GM12878 (cell line): ENCODE results near the gene TMC8. TPM values are rescaled to one million over a fixed set of nuclear protein-coding genes. Genes with fewer than 3 reads are reported as not detected.

Experiments
- ATAC-seq: fragments of 200-7000 bp; cut with Tn5 transposase; 3 replicates; pipeline ENCODE4 v1.9.1; 2020; ENCODE audit warnings: mild to moderate bottlenecking, moderate library complexity
- BruUV-seq: library from RNA; stranded (reverse); fragments of 400-500 nt; replicated peaks from 2 replicates; lab custom pipeline; 2021; lab: Mats Ljungman, UMichigan
- CTCF ChIA-PET: fragments of 300-600 bp; sonication (Branson Sonifier 250); formaldehyde crosslinking; extraction: SDS; loops from one replicate; lab custom pipeline; 2021; ENCODE audit warnings: inconsistent platforms; lab: Yijun Ruan, JAX
- POLR2A ChIA-PET: fragments of 350-600 bp; formaldehyde crosslinking; extraction: SDS; loops from one replicate; lab custom pipeline; 2021; ENCODE audit warnings: inconsistent platforms; lab: Charles Lee
- RAD21 ChIA-PET: fragments of 300-600 bp; sonication (Branson Sonifier 250); formaldehyde crosslinking; loops from one replicate; lab custom pipeline; 2023; ENCODE audit warnings: antibody characterized with exemption; ENCODE audit not compliant: unreplicated experiment; lab: Charles Lee
- SMC1A ChIA-PET: fragments of 300-600 bp; sonication (Branson Sonifier 250); formaldehyde crosslinking; loops from one replicate; lab custom pipeline; 2023; ENCODE audit not compliant: unreplicated experiment, uncharacterized antibody; lab: Charles Lee
- DNase-seq: peaks from one replicate; pipeline ENCODE4 v3.0.0-alpha.2; 2011; ENCODE audit warnings: low read depth, low spot score
- FAIRE-seq: peaks from 3 replicates; lab custom pipeline; 2011; peaks lifted over from hg19 to GRCh38; lab: Jason Lieb, UNC
- H2AFZ ChIP-seq: 2 replicates; pipeline ENCODE4 v1.6.0; 2011; ENCODE audit warnings: low read depth, low read length, control low read depth; ENCODE audit not compliant: control insufficient read depth
- H3K27ac ChIP-seq: 2 replicates; pipeline ENCODE4 v1.5.1; 2011; ENCODE audit warnings: control low read depth; ENCODE audit not compliant: control insufficient read depth, insufficient read depth
- H3K27me3 ChIP-seq, 2 experiments: replicated peaks in 1 of 2; 2 replicates each; pipeline versions ENCODE4 v1.6.0 to v1.6.1; 2011; ENCODE audit warnings: low read length in 1 of 2; ENCODE audit not compliant: control insufficient read depth in 2 of 2, insufficient read depth in 2 of 2
- H3K36me3 ChIP-seq, 2 experiments: 2 replicates each; pipeline ENCODE4 v1.5.1; 2011; ENCODE audit warnings: low read length in 1 of 2; ENCODE audit not compliant: control insufficient read depth in 2 of 2, insufficient read depth in 2 of 2
- H3K4me1 ChIP-seq: 2 replicates; pipeline ENCODE4 v1.6.1; 2011; ENCODE audit warnings: mild to moderate bottlenecking, low read length, moderate library complexity, mixed read lengths; ENCODE audit not compliant: control insufficient read depth, insufficient read depth
- H3K4me2 ChIP-seq: 2 replicates; pipeline ENCODE4 v1.6.0; 2011; ENCODE audit warnings: control low read depth; ENCODE audit not compliant: control insufficient read depth, insufficient read depth
- H3K4me3 ChIP-seq: fragments of 200-600 bp; sonication (generic); 2 replicates; pipeline ENCODE4 v1.5.1; 2016
- H3K79me2 ChIP-seq: 2 replicates; pipeline ENCODE4 v1.6.0; 2011; ENCODE audit warnings: low read length; ENCODE audit not compliant: control insufficient read depth, insufficient read depth
- H3K9ac ChIP-seq: 2 replicates; pipeline ENCODE4 v1.8.0; 2011; ENCODE audit warnings: low read length, control low read depth, mixed read lengths; ENCODE audit not compliant: control insufficient read depth, insufficient read depth
- H3K9me3 ChIP-seq: replicated peaks from 3 replicates; pipeline ENCODE4 v1.5.1; 2011; ENCODE audit warnings: mild to moderate bottlenecking, low read length; ENCODE audit not compliant: control insufficient read depth, insufficient read depth
- H4K20me1 ChIP-seq: 2 replicates; pipeline ENCODE4 v1.6.0; 2011; ENCODE audit not compliant: control insufficient read depth, insufficient read depth
- BACH1 ChIP-seq: fragments of 450-650 bp; IDR thresholded peaks from 2 replicates; pipeline ENCODE4 v1.6.1; 2017; ENCODE audit warnings: mild to moderate bottlenecking, borderline replicate concordance
- BCL3 ChIP-seq: IDR thresholded peaks from 2 replicates; pipeline ENCODE4 v1.6.1; 2011; ENCODE audit warnings: borderline replicate concordance, low read depth, mild to moderate bottlenecking, moderate library complexity, low read length; ENCODE audit not compliant: insufficient read depth, poor library complexity, severe bottlenecking
- BRCA1 ChIP-seq: IDR thresholded peaks from 2 replicates; pipeline ENCODE4 v1.6.1; 2011; ENCODE audit warnings: low read depth, low read length, improper control_type of control experiment
- CBX3 ChIP-seq: fragments of 200-600 bp; sonication (generic); IDR thresholded peaks from 2 replicates; pipeline ENCODE4 v1.6.1; 2016; ENCODE audit warnings: low read depth, borderline replicate concordance
- CHD1 ChIP-seq: IDR thresholded peaks from 2 replicates; pipeline ENCODE4 v1.6.1; 2012; ENCODE audit warnings: low read depth, low read length, improper control_type of control experiment
- CHD4 ChIP-seq: fragments of 200-600 bp; sonication (generic); IDR thresholded peaks from 2 replicates; pipeline ENCODE4 v1.6.1; 2016; ENCODE audit warnings: mild to moderate bottlenecking
- HDAC6 ChIP-seq: fragments of 200-600 bp; sonication (generic); IDR thresholded peaks from one replicate; pipeline ENCODE4 v1.8.0; 2017; ENCODE audit warnings: antibody characterized with exemption; ENCODE audit not compliant: unreplicated experiment
- MEF2A ChIP-seq: IDR thresholded peaks from 2 replicates; pipeline ENCODE4 v1.6.1; 2011; ENCODE audit warnings: low read depth, mild to moderate bottlenecking, low read length, moderate library complexity; ENCODE audit not compliant: insufficient read depth
- MEF2B ChIP-seq: fragments of 450-650 bp; IDR thresholded peaks from 2 replicates; pipeline ENCODE4 v1.6.1; 2018; ENCODE audit warnings: mild to moderate bottlenecking, moderate library complexity; ENCODE audit not compliant: partially characterized antibody, poor library complexity, severe bottlenecking
- MTA3 ChIP-seq: IDR thresholded peaks from 2 replicates; pipeline ENCODE4 v1.6.1; 2012; ENCODE audit warnings: low read length, inconsistent platforms, borderline replicate concordance
- NBN ChIP-seq: fragments of 450-650 bp; IDR thresholded peaks from 2 replicates; pipeline ENCODE4 v1.6.1; 2016
- NFYB ChIP-seq: IDR thresholded peaks from 2 replicates; pipeline ENCODE4 v1.6.1; 2011; ENCODE audit warnings: low read depth, mild to moderate bottlenecking, low read length, improper control_type of control experiment, moderate library complexity; ENCODE audit not compliant: insufficient read depth
- NR2C1 ChIP-seq: fragments of 450-650 bp; IDR thresholded peaks from 2 replicates; pipeline ENCODE4 v1.6.1; 2017; ENCODE audit warnings: antibody characterized with exemption, mild to moderate bottlenecking, moderate library complexity
- NR2F1 ChIP-seq: fragments of 450-650 bp; conservative IDR thresholded peaks from 2 replicates; pipeline ENCODE4 v1.6.1; 2017; ENCODE audit warnings: mild to moderate bottlenecking
- PAX5 ChIP-seq: IDR thresholded peaks from 2 replicates; pipeline ENCODE4 v1.6.1; 2011; ENCODE audit warnings: low read depth, low read length, borderline replicate concordance
- PML ChIP-seq: IDR thresholded peaks from 2 replicates; pipeline ENCODE4 v1.6.1; 2012; ENCODE audit warnings: low read length, inconsistent platforms
- POLR2AphosphoS2 ChIP-seq: IDR thresholded peaks from 2 replicates; pipeline ENCODE4 v1.6.1; 2011; ENCODE audit warnings: low read depth, mild to moderate bottlenecking, low read length, improper control_type of control experiment, moderate library complexity
- SP1 ChIP-seq: IDR thresholded peaks from one replicate; pipeline ENCODE4 v1.6.1; 2011; ENCODE audit warnings: low read depth, low read length
- SREBF2 ChIP-seq: IDR thresholded peaks from 2 replicates; pipeline ENCODE4 v1.6.1; 2012; ENCODE audit warnings: mild to moderate bottlenecking, low read length
- WRNIP1 ChIP-seq: IDR thresholded peaks from 2 replicates; pipeline ENCODE4 v1.6.1; 2011; ENCODE audit warnings: low read depth, low read length, improper control_type of control experiment, borderline replicate concordance
- ZBED1 ChIP-seq: IDR thresholded peaks from 2 replicates; pipeline ENCODE4 v1.6.1; 2016; ENCODE audit warnings: borderline replicate concordance
- WGBS: methylation state at CpG from one replicate; pipeline ENCODE4 v1.1.6; 2016; ENCODE audit warnings: low lambda C conversion rate; ENCODE audit not compliant: insufficient replicate concordance, insufficient coverage; ENCODE audit errors: missing lambda C conversion rate; 5-methylcytosine and 5-hydroxymethylcytosine counted together
- in situ Hi-C: fragments of 300-500 bp; cut with MboI; formaldehyde crosslinking; loops from 9 replicates; pipeline ENCODE4 v1.14.3; 2018; ENCODE audit warnings: mixed read lengths
- intact Hi-C: fragments of 100-400 bp; cut with micrococcal nuclease; formaldehyde crosslinking; loops from one replicate; pipeline ENCODE4 v1.14.2; 2022; ENCODE audit not compliant: unreplicated experiment
- polyA plus RNA-seq, 11 experiments: library from polyadenylated mRNA; depleted of rRNA in 4 of 11; unstranded in 6 of 11; stranded (reverse) in 5 of 11; fragments of >200 nt; fragmentation: Nextera tagmentation in 4 of 11; fragmentation: Illumina TruSeq in 1 of 11; extraction: Ambion mirVana in 4 of 11; extraction: Trizol in 1 of 11; gene quantifications; 1 replicate in 1 of 11; 2 replicates in 10 of 11; pipeline versions ENCODE4 v1.2.1 to v1.2.3, GENCODE V29; 2011 to 2016; ENCODE audit warnings: inconsistent platforms in 2 of 11, missing spikeins in 2 of 11, low read depth in 1 of 11
- total RNA-seq, 4 experiments: library from RNA; depleted of rRNA in 3 of 4; stranded (reverse); fragments of >200 nt in 3 of 4; fragmentation: Illumina TruSeq in 1 of 4; extraction: Trizol in 1 of 4; gene quantifications; 2 replicates each; pipeline versions ENCODE4 v1.2.1 to v1.2.3, GENCODE V29; 2013 to 2021

The TMC8 gene
- total and polyA plus RNA-seq, 10 of the 15 experiments (the other 5 are each of a cell fraction or from before 2014, with no cell fraction given), result 2.7 to 128 (median 40.0) TPM

DNA sequence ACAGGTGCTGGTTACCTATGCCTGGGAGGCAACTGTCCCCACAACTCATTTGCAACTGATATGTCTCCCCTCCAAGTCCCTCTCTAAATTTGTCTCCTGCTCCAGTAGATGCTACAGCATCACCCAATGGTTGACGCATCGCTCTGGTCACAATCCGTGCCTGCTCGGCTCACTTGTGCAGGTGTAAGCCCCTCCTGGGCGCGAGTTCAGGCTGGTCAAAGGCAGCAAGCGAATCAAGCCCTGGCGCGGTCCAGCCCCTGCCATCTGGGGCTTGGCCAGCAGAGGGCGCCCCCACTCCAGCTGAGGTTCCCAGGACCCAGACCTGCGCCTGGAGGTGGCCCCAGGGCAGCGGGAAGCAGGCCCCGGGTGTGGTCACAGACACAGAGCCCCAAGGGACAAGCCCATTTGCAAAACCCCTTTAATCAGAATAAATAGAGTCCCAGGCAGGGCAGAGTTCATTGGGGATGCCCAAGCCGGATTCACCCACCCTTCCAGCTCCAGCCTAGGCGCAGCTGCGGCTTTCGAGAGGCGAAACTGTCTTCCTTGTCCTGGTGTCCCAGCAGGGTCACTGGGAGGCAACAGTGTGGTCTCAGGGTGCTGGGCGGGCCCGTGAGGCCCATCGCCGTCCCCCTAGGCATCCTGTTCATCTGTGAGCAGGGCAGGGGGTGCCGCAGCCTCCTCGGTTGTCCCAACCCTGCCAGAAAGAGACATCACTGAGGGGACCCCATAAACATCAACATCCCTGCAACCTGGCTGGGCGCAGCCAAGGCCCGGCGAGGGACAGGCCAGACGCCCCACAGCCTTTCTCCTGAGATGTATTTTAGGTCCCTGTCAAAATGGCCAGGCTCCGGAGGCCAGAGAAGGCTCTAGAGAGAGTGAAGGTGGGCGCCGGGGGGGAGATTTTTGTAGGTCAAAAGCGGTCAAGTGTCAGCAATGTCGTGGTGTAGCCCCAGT is 17.8 kb upstream of the TMC8 start:
- whole genome bisulfite sequencing, result 28% methylated on average over 33 of the region's 33 CpGs
- peak; percentile 44 for FAIRE-seq
- CTCF ChIA-PET, result interaction anchor here (0.6 to 5.0 kb wide), 16 partner anchors 12 to 138 kb away, joined by 3 to 46 read pairs (median 5); partner anchors contain the start of genes TMC6 and TMC8
- no peak overlapping the region for H3K9ac ChIP-seq
- H3K27me3 ChIP-seq, result no peaks in the 10 kb centered on the region
- no peak overlapping the region for H3K4me3 ChIP-seq
- peaks cover 2% of the 10 kb centered on the region for H3K79me2 ChIP-seq
- POLR2A ChIA-PET, result interaction anchor here (0.8 to 1.9 kb wide), 5 partner anchors 9 to 92 kb away, joined by 3 to 9 read pairs (median 3); partner anchors contain the start of gene TMC8
- H3K36me3 ChIP-seq, result peaks cover 35% of the 10 kb centered on the region in 2 experiments
- H3K9me3 ChIP-seq, result no peaks in the 10 kb centered on the region
- peak; percentile 84 for ATAC-seq
- H3K4me2 ChIP-seq, result peak overlapping the region; percentile 59; the same call in 1 of the 2 replicates
- in situ Hi-C loops (loop anchor here (5.0 kb wide), 1 partner anchor 65 kb away; no protein-coding TSS in a partner anchor), intact Hi-C loops (loop anchor here (1.0 to 2.0 kb wide), 3 partner anchors 16 to 138 kb away; partner anchors contain the start of gene TMC6)
- H3K27ac ChIP-seq, result peak overlapping the region; percentile 61; the same call in 1 of the 2 replicates
- RAD21 ChIA-PET, result interaction anchor here (0.6 to 2.9 kb wide), 9 partner anchors 12 to 180 kb away, joined by 3 to 16 read pairs (median 5); partner anchors contain the start of genes AFMID, TK1 and TMC8
- SMC1A ChIA-PET, result interaction anchor here (0.9 to 2.0 kb wide), 4 partner anchors 23 to 94 kb away, joined by 3 to 10 read pairs (median 4); no protein-coding TSS in a partner anchor
- peaks cover 5% of the 10 kb centered on the region; the same call in 1 of the 2 replicates for H4K20me1 ChIP-seq
- no peak for DNase-seq
- H3K4me1 ChIP-seq, result peaks cover 27% of the 10 kb centered on the region
- BruUV-seq, result no TSS peak
- H2AFZ ChIP-seq, result no peak overlapping the region
- TF ChIP-seq MEF2B, result peak; percentile 82
- TF ChIP-seq NR2C1, result no peak
- no peak for TF ChIP-seq NFYB
- no peak for TF ChIP-seq WRNIP1
- peak; percentile 31 for TF ChIP-seq BCL3
- no peak for TF ChIP-seq CHD1
- no peak for TF ChIP-seq PML
- TF ChIP-seq CHD4, result no peak
- TF ChIP-seq NR2F1, result 0 out of 2 replicates have a peak, but pooled peaks have one; percentile 46
- no peak for TF ChIP-seq CBX3
- TF ChIP-seq HDAC6, result no peak
- TF ChIP-seq BRCA1, result no peak
- no peak for TF ChIP-seq PAX5
- no peak for TF ChIP-seq NBN
- TF ChIP-seq SP1, result no peak
- TF ChIP-seq MTA3, result no peak
- peak; percentile 22; the same call in 1 of the 2 replicates for TF ChIP-seq BACH1
- no peak for TF ChIP-seq ZBED1
- TF ChIP-seq MEF2A, result no peak
- TF ChIP-seq SREBF2, result no peak
- TF ChIP-seq POLR2AphosphoS2, result peak; percentile 70; the same call in 1 of the 2 replicates
